Tibial nerve (tissue), 4 donors: Measurements from ENCODE around the gene ZNF423. TPM values are rescaled to one million over a fixed set of nuclear protein-coding genes. Genes with fewer than 3 reads are reported as not detected.

Experiments
- DNase-seq, 2 donors: peaks; one replicate each; pipeline ENCODE4 v3.0.0-alpha.2; 2019; ENCODE audit warnings: low spot score in 2 of 2
- H3K27ac ChIP-seq, 4 donors: fragments of 200-600 bp; sonication (generic) in 3 of 4; one replicate each; pipeline ENCODE4 v1.5.1; 2017 to 2019; ENCODE audit warnings: mild to moderate bottlenecking in 1 of 4
- H3K27me3 ChIP-seq, 2 donors: fragments of 200-600 bp; sonication (generic) in 1 of 2; one replicate each; pipeline versions ENCODE4 v1.5.1 to v1.6.0; 2017 to 2019
- H3K36me3 ChIP-seq, 3 donors: fragments of 200-600 bp; sonication (generic); one replicate each; pipeline ENCODE4 v1.5.1; 2018 to 2019
- H3K4me1 ChIP-seq, 4 donors: fragments of 200-600 bp; sonication (generic) in 3 of 4; one replicate each; pipeline ENCODE4 v1.5.1; 2017 to 2019
- H3K4me3 ChIP-seq, 4 donors: fragments of 200-600 bp; sonication (generic) in 3 of 4; one replicate each; pipeline ENCODE4 v1.5.1; 2017 to 2019; ENCODE audit warnings: mild to moderate bottlenecking in 1 of 4, moderate library complexity in 1 of 4
- H3K9me3 ChIP-seq, 4 donors: fragments of 200-600 bp; sonication (generic) in 3 of 4; one replicate each; pipeline ENCODE4 v1.5.1; 2017 to 2019
- EP300 ChIP-seq, 2 donors: sonication (generic); formaldehyde crosslinking; IDR thresholded peaks; one replicate each; pipeline ENCODE4 v1.6.1; 2017; ENCODE audit warnings: antibody characterized with exemption in 2 of 2, mild to moderate bottlenecking in 1 of 2
- POLR2A ChIP-seq, 2 donors: fragments of 450-650 bp; IDR thresholded peaks; one replicate each; pipeline ENCODE4 v1.6.1; 2017; ENCODE audit warnings: antibody characterized with exemption in 2 of 2, mild to moderate bottlenecking in 2 of 2, moderate library complexity in 2 of 2
- WGBS, 2 donors: methylation state at CpG; one replicate each; pipeline ENCODE4 v1.1.5; 2018; 5-methylcytosine and 5-hydroxymethylcytosine counted together
- total RNA-seq, 4 donors: library from RNA; depleted of rRNA; stranded (reverse); fragments of >200 nt; gene quantifications; one replicate each; pipeline ENCODE4 v1.1.0, GENCODE V29; 2016
- TF ChIP-seq, protein P1 (sequence below), 5 experiments: fragments of 200-600 bp in 3 of 5; fragments of 450-650 bp in 2 of 5; sonication (generic) in 3 of 5; IDR thresholded peaks; one replicate each; pipeline ENCODE4 v1.5.1; 2016 to 2019; ENCODE audit warnings: antibody characterized with exemption in 5 of 5, mild to moderate bottlenecking in 3 of 5, moderate library complexity in 2 of 5

ZNF423 gene
- total RNA-seq, 4 donors from 2014 or later, result 15.9 to 20.5 (median 18.5) TPM

DNA sequence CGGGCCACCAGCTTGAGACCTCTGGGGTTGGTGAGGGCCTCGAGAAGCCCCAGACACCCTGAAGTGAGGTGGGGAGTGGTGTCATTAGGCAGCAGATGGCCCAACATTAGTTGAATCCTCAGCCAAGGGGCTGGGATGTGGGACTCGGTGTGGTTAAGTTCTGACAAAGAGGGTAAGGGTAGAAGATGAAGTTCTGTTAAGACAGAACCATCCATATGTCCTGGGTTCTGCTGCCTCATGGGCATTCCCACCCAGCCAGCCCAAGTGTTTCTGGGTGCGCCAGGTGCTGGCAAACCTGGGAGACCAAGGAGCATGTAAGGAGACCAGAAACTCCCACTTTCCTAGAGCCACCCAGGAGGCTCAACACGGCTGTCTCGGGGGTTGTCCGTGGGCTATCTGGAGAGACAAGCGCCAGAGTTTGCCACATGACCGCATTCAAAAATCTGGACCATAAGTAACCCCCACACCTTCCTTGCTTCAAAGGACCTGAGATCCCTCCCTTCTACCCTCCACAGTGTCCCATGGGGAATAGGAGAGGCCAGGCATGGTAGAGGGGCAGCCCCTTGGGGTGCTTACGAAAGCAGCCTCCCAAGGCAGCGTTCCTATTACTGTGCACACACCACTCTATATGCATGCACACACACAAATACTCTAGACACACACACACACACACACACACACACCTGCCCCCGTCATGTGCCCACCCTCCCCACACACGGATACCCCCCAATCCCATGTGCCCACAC, 353.6 kb downstream of the ZNF423 start:
- DNase-seq, result no peak
- Histone ChIP-seq H3K9me3 (no peaks in the 10 kb centered on the region), H3K4me3 (no peak overlapping the region), H3K27me3 (no peaks in the 10 kb centered on the region), H3K4me1 (no peaks in the 10 kb centered on the region), H3K36me3 (no peaks in the 10 kb centered on the region), H3K27ac (no peak overlapping the region)
- TF ChIP-seq, protein P1, sequence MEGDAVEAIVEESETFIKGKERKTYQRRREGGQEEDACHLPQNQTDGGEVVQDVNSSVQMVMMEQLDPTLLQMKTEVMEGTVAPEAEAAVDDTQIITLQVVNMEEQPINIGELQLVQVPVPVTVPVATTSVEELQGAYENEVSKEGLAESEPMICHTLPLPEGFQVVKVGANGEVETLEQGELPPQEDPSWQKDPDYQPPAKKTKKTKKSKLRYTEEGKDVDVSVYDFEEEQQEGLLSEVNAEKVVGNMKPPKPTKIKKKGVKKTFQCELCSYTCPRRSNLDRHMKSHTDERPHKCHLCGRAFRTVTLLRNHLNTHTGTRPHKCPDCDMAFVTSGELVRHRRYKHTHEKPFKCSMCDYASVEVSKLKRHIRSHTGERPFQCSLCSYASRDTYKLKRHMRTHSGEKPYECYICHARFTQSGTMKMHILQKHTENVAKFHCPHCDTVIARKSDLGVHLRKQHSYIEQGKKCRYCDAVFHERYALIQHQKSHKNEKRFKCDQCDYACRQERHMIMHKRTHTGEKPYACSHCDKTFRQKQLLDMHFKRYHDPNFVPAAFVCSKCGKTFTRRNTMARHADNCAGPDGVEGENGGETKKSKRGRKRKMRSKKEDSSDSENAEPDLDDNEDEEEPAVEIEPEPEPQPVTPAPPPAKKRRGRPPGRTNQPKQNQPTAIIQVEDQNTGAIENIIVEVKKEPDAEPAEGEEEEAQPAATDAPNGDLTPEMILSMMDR (IDR thresholded peaks at IDR 0.05), result no peak
- TF ChIP-seq POLR2A (IDR thresholded peaks at IDR 0.05) (no peak), EP300 (IDR thresholded peaks at IDR 0.05) (no peak)
- 92 to 95% methylated on average over 13 of the region's 13 CpGs for WGBS, 2 donors

DNA sequence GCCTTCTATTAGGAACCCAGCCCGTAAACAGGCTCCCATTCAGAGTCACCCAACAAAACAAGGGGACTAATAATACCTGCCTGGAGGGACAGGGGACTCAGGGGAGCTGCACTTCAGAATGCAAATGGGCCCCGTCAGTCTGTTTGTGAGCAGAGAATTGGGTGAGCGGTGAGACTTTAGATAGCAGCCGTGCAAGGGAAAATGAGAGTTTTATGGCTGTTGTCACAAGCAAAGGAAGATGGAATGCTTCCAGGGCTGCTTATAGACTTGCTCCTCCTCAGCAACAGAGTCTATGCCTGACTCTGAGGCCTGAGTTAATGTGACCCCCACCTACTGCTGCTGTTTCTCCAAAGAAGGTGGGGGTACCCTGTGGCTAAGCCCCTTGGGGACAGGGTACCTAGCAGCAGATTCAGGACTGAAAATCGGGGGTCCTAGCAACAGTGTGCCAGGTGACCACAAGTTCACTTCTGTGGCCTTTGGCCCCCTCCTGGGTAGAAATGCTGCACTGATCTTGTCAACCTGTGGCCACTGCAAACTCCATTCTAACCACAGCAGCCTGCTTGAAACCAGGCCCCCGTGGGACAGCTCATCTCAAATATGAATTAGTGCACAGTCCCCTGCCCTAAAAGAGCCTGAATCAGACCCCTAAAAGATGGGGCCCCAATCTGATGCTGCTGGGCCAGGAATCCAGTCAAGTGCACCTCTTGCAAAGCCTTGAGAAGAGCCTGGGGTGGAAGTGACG, 355.9 kb downstream of the ZNF423 start:
- no peak overlapping the region for H3K4me3 ChIP-seq
- TF ChIP-seq POLR2A (IDR thresholded peaks at IDR 0.05), result no peak
- TF ChIP-seq EP300 (IDR thresholded peaks at IDR 0.05), result no peak
- TF ChIP-seq, protein P1 (IDR thresholded peaks at IDR 0.05), result no peak
- no peaks in the 10 kb centered on the region for H3K36me3 ChIP-seq
- H3K9me3 ChIP-seq, result no peaks in the 10 kb centered on the region
- WGBS, 2 donors, result 87 to 88% methylated on average over 6 to 7 of the region's 7 CpGs
- no peak overlapping the region for H3K27ac ChIP-seq
- H3K4me1 ChIP-seq, result no peaks in the 10 kb centered on the region
- no peak for DNase-seq
- no peaks in the 10 kb centered on the region for H3K27me3 ChIP-seq

DNA sequence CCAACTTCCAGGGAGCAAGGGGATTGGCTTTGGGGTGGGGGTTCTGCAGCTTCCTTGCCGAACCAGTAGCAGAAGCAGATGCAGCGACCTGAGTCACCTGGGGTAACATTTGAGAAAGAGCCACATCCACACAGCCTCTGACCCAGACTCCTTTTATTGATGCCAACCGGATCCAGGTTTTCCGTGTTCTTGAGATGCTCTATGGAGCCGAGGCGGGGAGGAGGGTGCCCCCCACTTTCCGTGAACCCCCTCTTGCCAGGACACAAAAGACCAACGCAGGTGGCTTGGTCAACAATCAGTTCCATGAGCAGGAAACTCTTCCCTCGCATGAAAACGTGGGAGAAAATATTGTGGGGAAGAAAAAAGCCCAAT, 356.5 kb downstream of the ZNF423 start:
- no peaks in the 10 kb centered on the region for H3K36me3 ChIP-seq
- DNase-seq, result no peak
- H3K4me3 ChIP-seq, result no peak overlapping the region
- no peaks in the 10 kb centered on the region for H3K27me3 ChIP-seq
- no peak overlapping the region for H3K27ac ChIP-seq
- 74 to 87% methylated on average over 10 of the region's 10 CpGs for WGBS, 2 donors
- H3K9me3 ChIP-seq, result no peaks in the 10 kb centered on the region
- no peaks in the 10 kb centered on the region for H3K4me1 ChIP-seq
- TF ChIP-seq POLR2A (IDR thresholded peaks at IDR 0.05) (no peak), EP300 (IDR thresholded peaks at IDR 0.05) (no peak)

DNA sequence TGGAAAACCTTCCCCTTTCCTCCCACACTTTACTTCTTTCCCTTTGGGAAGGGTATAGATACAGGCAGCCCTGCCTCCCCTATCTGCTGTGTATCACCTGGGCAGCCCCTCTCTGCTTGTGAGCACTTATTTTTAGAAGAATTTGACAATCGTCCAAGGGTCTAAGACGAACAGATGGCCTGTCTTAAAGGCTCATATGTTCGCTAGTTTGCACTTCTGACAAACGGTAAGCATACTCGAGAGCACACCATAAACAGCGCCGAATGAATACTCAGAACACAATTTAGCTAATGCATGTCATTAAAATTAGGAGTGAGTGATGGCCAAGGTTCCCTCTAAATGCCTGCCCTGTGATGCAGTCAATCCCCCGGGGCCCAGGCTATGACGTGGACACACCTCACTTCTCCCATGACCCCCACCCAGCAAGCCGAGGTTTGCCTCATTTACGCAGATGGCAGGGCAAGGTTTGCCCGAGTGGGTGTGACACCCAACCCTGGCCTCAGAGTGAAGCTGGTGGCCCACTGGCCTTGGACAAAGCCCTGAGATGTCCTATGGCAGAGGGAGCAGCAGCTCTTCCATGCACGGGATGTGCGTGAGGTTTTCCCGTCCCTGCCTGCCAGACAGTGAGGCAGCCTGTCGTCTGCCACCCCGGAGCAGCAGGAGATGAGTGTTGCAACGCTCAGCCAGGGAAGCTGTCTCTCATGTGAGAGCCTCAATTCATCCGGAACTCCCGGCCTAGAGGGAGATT, 357.1 kb downstream of the ZNF423 start:
- Histone ChIP-seq H3K4me1 (no peaks in the 10 kb centered on the region), H3K9me3 (no peaks in the 10 kb centered on the region), H3K27me3 (no peaks in the 10 kb centered on the region), H3K4me3 (no peak overlapping the region), H3K27ac (no peak overlapping the region), H3K36me3 (no peaks in the 10 kb centered on the region)
- TF ChIP-seq EP300 (IDR thresholded peaks at IDR 0.05), result no peak
- no peak for TF ChIP-seq POLR2A (IDR thresholded peaks at IDR 0.05)
- TF ChIP-seq, protein P1 (IDR thresholded peaks at IDR 0.05), result no peak
- 62 to 76% methylated on average over 12 to 19 of the region's 20 CpGs for WGBS, 2 donors
- no peak for DNase-seq

DNA sequence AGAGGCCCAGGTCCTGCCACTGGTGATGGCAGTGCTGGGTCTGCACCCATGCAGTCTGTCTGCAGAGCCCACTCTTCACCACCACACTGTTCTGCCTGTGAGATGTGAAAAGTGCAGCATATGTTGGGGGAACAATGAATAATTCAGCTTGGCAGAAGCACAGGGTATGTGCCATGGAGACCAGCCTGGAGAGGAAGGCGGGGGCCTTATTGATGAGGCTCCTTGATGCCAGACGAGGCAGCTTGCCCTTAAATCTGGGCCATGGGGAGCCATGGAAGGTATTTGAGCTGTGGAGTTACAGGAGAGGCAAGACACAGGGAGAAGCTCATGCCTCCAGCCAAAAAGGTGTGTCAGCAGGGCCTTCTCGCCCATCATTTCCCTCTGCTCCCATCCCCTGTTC, 357.6 kb downstream of the ZNF423 start:
- 72 to 80% methylated on average over 3 of the region's 3 CpGs for WGBS, 2 donors
- no peaks in the 10 kb centered on the region for H3K4me1 ChIP-seq
- no peaks in the 10 kb centered on the region for H3K36me3 ChIP-seq
- H3K4me3 ChIP-seq, result no peak overlapping the region
- H3K9me3 ChIP-seq, result no peaks in the 10 kb centered on the region
- no peak overlapping the region for H3K27ac ChIP-seq
- no peaks in the 10 kb centered on the region for H3K27me3 ChIP-seq
- TF ChIP-seq EP300 (IDR thresholded peaks at IDR 0.05), result no peak
- TF ChIP-seq, protein P1 (IDR thresholded peaks at IDR 0.05), result no peak
- no peak for TF ChIP-seq POLR2A (IDR thresholded peaks at IDR 0.05)
- DNase-seq, result no peak
